Natural killer cell (primary cell): ENCODE results near the gene SESN1. TPM values are rescaled to one million over a fixed set of nuclear protein-coding genes. Genes with fewer than 3 reads are reported as not detected.

Experiments
- ATAC-seq, 3 donors: fragments of 150-1000 bp in 2 of 3; fragments of 200-7000 bp in 1 of 3; cut with Tn5 transposase; 1 replicate in 1 of 3; 2 replicates in 2 of 3; pipeline ENCODE4 v1.10.0; 2021; ENCODE audit warnings: mild to moderate bottlenecking in 2 of 3, moderate library complexity in 2 of 3
- DNase-seq, 2 donors: peaks; one replicate each; pipeline versions ENCODE4 v3.0.0 to v3.0.0-alpha.2; 2013 to 2021; ENCODE audit warnings: mixed read lengths in 1 of 2
- H3K27ac ChIP-seq: one replicate; pipeline ENCODE4 v1.5.1; 2013; ENCODE audit warnings: mild to moderate bottlenecking, low read length
- H3K27me3 ChIP-seq: one replicate; pipeline ENCODE4 v1.6.1; 2013; ENCODE audit warnings: low read length; ENCODE audit not compliant: control insufficient read depth, insufficient read depth
- H3K36me3 ChIP-seq: one replicate; pipeline ENCODE4 v1.6.1; 2013; ENCODE audit warnings: low read length; ENCODE audit not compliant: control insufficient read depth, insufficient read depth
- H3K4me1 ChIP-seq: one replicate; pipeline ENCODE4 v1.6.1; 2013; ENCODE audit warnings: low read length; ENCODE audit not compliant: control insufficient read depth, insufficient read depth
- H3K4me3 ChIP-seq: one replicate; pipeline ENCODE4 v1.5.1; 2013; ENCODE audit warnings: low read length
- H3K9me3 ChIP-seq: one replicate; pipeline ENCODE4 v1.6.1; 2013; ENCODE audit warnings: low read length; ENCODE audit not compliant: control insufficient read depth, insufficient read depth
- H3K27ac Mint-ChIP-seq, 2 donors: one replicate each; pipeline ENCODE4 v1.8.0; 2022; ENCODE audit warnings: mild to moderate bottlenecking in 2 of 2, mixed read lengths in 2 of 2, moderate library complexity in 1 of 2
- H3K27me3 Mint-ChIP-seq, 2 donors: one replicate each; pipeline ENCODE4 v1.8.0; 2022; ENCODE audit warnings: low read depth in 2 of 2, mixed read lengths in 2 of 2
- H3K36me3 Mint-ChIP-seq: one replicate; pipeline ENCODE4 v1.8.0; 2022; ENCODE audit warnings: mixed read lengths
- H3K4me1 Mint-ChIP-seq, 2 donors: one replicate each; pipeline ENCODE4 v1.8.0; 2022; ENCODE audit warnings: mixed read lengths in 2 of 2
- H3K4me3 Mint-ChIP-seq: one replicate; pipeline ENCODE4 v1.8.0; 2022; ENCODE audit warnings: mild to moderate bottlenecking, moderate library complexity, mixed read lengths
- H3K9me3 Mint-ChIP-seq, 2 donors: one replicate each; pipeline ENCODE4 v1.8.0; 2022; ENCODE audit warnings: mixed read lengths in 2 of 2
- CTCF ChIP-seq: fragments of 200-600 bp; IDR thresholded peaks from one replicate; pipeline ENCODE4 v1.8.0; 2022; ENCODE audit warnings: antibody characterized with exemption
- WGBS: methylation state at CpG from one replicate; pipeline ENCODE4 v1.1.7; 2013; ENCODE audit warnings: missing lambda C conversion rate; ENCODE audit not compliant: insufficient coverage; 5-methylcytosine and 5-hydroxymethylcytosine counted together
- intact Hi-C: fragments of 100-400 bp; cut with micrococcal nuclease; formaldehyde crosslinking; loops from one replicate; pipeline ENCODE4 v1.14.2; 2022
- total RNA-seq, 4 donors: library from RNA; stranded (reverse); fragments of 120-200 nt in 1 of 4; gene quantifications; one replicate each; pipeline versions ENCODE4 v1.2.3 to v1.2.4, GENCODE V29; 2013 to 2022

Gene SESN1
- total RNA-seq, 3 donors from 2014 or later (not counting 1 experiment from before 2014, with no cell fraction given) = 52.9 to 106 (median 68.9) TPM

DNA sequence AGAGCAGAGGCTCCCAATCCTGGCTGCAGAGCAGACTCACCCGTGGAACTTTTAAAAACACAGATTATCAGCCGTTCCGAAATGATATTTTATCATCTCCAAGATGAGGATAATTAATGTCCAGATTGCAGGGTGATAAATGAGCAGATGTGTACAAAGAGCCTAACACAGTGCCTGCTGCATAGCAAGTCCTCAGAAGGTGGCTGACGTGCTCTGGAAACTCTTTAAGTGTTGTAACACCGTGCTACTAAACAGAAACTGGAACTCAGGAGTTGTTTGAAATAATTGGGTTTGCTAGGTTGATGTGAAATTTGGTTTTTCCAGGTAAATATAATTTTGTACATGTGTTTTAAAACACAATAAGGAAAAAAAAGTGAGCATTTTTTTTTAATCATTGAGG is 128.4 kb downstream of the SESN1 start:
- Histone ChIP-seq H3K9me3 (no peaks in the 10 kb centered on the region), H3K4me1 (peaks cover 40% of the 10 kb centered on the region), H3K27me3 (no peaks in the 10 kb centered on the region), H3K36me3 (no peaks in the 10 kb centered on the region), H3K4me3 (no peak overlapping the region), H3K27ac (no peak overlapping the region)
- Mint-ChIP-seq H3K27ac (peak overlapping the region; percentile 59 to 88), H3K27me3 (no peaks in the 10 kb centered on the region), H3K36me3 (no peaks in the 10 kb centered on the region), H3K4me3 (peak overlapping the region; percentile 62), H3K4me1 (peaks cover 38 to 40% of the 10 kb centered on the region in 2 donors), H3K9me3 (no peaks in the 10 kb centered on the region)
- ATAC-seq = peak in 1 of 3 donors; percentile 19
- 81% methylated on average over 5 of the region's 5 CpGs for WGBS
- TF ChIP-seq CTCF = no peak
- DNase-seq = no peak
- intact Hi-C loops = loop anchor here (2.0 to 5.0 kb wide), 4 partner anchors 23 to 106 kb away; no protein-coding TSS in a partner anchor

DNA sequence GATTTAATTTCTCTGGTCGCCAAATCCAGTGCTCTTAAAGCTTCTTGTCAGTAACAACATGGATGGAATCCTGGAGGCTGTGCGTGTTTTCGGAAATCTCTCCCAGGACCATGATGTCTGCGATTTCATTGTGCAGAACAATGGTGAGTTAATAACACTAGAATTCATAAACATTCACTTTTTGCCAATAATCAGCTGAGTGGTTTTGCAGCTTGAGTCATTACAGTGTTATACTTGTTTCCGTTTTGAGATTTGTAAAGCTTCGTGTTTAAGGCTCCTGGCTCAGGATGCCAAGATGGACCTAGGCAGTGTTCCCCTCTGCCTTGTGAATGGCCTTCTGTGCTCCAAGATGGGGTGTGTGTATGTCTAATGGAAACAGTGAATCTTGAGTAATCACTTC is 132.7 kb downstream of the SESN1 start:
- H3K4me3 Mint-ChIP-seq = no peak overlapping the region
- no peaks in the 10 kb centered on the region for H3K36me3 ChIP-seq
- intact Hi-C loops = no loop called here
- TF ChIP-seq CTCF = no peak
- DNase-seq (no peak), ATAC-seq (no peak)
- no peaks in the 10 kb centered on the region for H3K36me3 Mint-ChIP-seq
- H3K4me1 ChIP-seq = peaks cover 35% of the 10 kb centered on the region
- no peaks in the 10 kb centered on the region for H3K9me3 Mint-ChIP-seq
- peaks cover 29 to 32% of the 10 kb centered on the region in 2 donors for H3K4me1 Mint-ChIP-seq
- no peaks in the 10 kb centered on the region for H3K9me3 ChIP-seq
- H3K27ac ChIP-seq = no peak overlapping the region
- no peak overlapping the region for H3K4me3 ChIP-seq
- no peaks in the 10 kb centered on the region for H3K27me3 ChIP-seq
- peaks cover 0 to 5% of the 10 kb centered on the region in 2 donors for H3K27me3 Mint-ChIP-seq
- H3K27ac Mint-ChIP-seq = no peak overlapping the region
- WGBS = 94% methylated on average over 6 of the region's 6 CpGs

DNA sequence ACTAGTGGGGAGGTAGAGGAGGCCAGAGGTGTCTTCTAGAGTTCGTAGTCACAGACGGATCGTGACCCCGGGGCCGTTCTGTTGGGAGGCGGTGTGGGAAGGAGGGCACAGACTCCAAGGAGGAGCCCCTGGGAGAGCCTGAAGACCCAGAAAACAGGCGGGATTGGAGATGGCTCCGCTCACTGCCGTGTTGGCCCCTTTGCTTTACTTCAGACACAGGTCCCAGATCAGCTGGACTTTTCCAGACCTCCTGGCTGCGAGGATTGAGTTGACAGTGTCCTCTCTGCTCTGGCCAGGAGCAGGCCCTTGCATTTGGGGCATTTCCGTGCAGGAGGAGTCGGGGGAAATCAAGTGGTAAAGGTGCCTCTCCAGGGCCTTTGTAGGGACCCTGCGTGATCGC is 133.6 kb downstream of the SESN1 start:
- H3K27me3 Mint-ChIP-seq = peaks cover 0 to 5% of the 10 kb centered on the region in 2 donors

More for the DNA sequence above, 133.6 kb downstream of the SESN1 start:
- intact Hi-C loops = no loop called here
- Histone ChIP-seq H3K4me3 (no peak overlapping the region), H3K4me1 (peaks cover 27% of the 10 kb centered on the region), H3K9me3 (no peaks in the 10 kb centered on the region), H3K27ac (no peak overlapping the region), H3K36me3 (no peaks in the 10 kb centered on the region), H3K27me3 (no peaks in the 10 kb centered on the region)
- WGBS = 98% methylated on average over 14 of the region's 14 CpGs
- Mint-ChIP-seq H3K4me3 (no peak overlapping the region), H3K9me3 (no peaks in the 10 kb centered on the region), H3K36me3 (no peaks in the 10 kb centered on the region), H3K27ac (peak overlapping the region in 1 of 2 donors; percentile 72), H3K4me1 (peaks cover 20 to 24% of the 10 kb centered on the region in 2 donors)
- DNase-seq (no peak), ATAC-seq (no peak)
- no peak for TF ChIP-seq CTCF
